GM12878 (cell line): ENCODE data around the gene CWC27. TPM values are rescaled to one million over a fixed set of nuclear protein-coding genes. Genes with fewer than 3 reads are reported as not detected.

Experiments
- ATAC-seq: fragments of 200-7000 bp; cut with Tn5 transposase; 3 replicates; pipeline ENCODE4 v1.9.1; 2020; ENCODE audit warnings: mild to moderate bottlenecking, moderate library complexity
- BruUV-seq: library from RNA; stranded (reverse); fragments of 400-500 nt; replicated peaks from 2 replicates; lab custom pipeline; 2021; lab: Mats Ljungman, UMichigan
- CTCF ChIA-PET: fragments of 300-600 bp; sonication (Branson Sonifier 250); formaldehyde crosslinking; extraction: SDS; loops from one replicate; lab custom pipeline; 2021; ENCODE audit warnings: inconsistent platforms; lab: Yijun Ruan, JAX
- POLR2A ChIA-PET: fragments of 350-600 bp; formaldehyde crosslinking; extraction: SDS; loops from one replicate; lab custom pipeline; 2021; ENCODE audit warnings: inconsistent platforms; lab: Charles Lee
- RAD21 ChIA-PET: fragments of 300-600 bp; sonication (Branson Sonifier 250); formaldehyde crosslinking; loops from one replicate; lab custom pipeline; 2023; ENCODE audit warnings: antibody characterized with exemption; ENCODE audit not compliant: unreplicated experiment; lab: Charles Lee
- SMC1A ChIA-PET: fragments of 300-600 bp; sonication (Branson Sonifier 250); formaldehyde crosslinking; loops from one replicate; lab custom pipeline; 2023; ENCODE audit not compliant: unreplicated experiment, uncharacterized antibody; lab: Charles Lee
- DNase-seq: peaks from one replicate; pipeline ENCODE4 v3.0.0-alpha.2; 2011; ENCODE audit warnings: low read depth, low spot score
- FAIRE-seq: peaks from 3 replicates; lab custom pipeline; 2011; peaks lifted over from hg19 to GRCh38; lab: Jason Lieb, UNC
- H2AFZ ChIP-seq: 2 replicates; pipeline ENCODE4 v1.6.0; 2011; ENCODE audit warnings: low read depth, low read length, control low read depth; ENCODE audit not compliant: control insufficient read depth
- H3K27ac ChIP-seq: 2 replicates; pipeline ENCODE4 v1.5.1; 2011; ENCODE audit warnings: control low read depth; ENCODE audit not compliant: control insufficient read depth, insufficient read depth
- H3K27me3 ChIP-seq, 2 experiments: replicated peaks in 1 of 2; 2 replicates each; pipeline versions ENCODE4 v1.6.0 to v1.6.1; 2011; ENCODE audit warnings: low read length in 1 of 2; ENCODE audit not compliant: control insufficient read depth in 2 of 2, insufficient read depth in 2 of 2
- H3K36me3 ChIP-seq, 2 experiments: 2 replicates each; pipeline ENCODE4 v1.5.1; 2011; ENCODE audit warnings: low read length in 1 of 2; ENCODE audit not compliant: control insufficient read depth in 2 of 2, insufficient read depth in 2 of 2
- H3K4me1 ChIP-seq: 2 replicates; pipeline ENCODE4 v1.6.1; 2011; ENCODE audit warnings: mild to moderate bottlenecking, low read length, moderate library complexity, mixed read lengths; ENCODE audit not compliant: control insufficient read depth, insufficient read depth
- H3K4me2 ChIP-seq: 2 replicates; pipeline ENCODE4 v1.6.0; 2011; ENCODE audit warnings: control low read depth; ENCODE audit not compliant: control insufficient read depth, insufficient read depth
- H3K4me3 ChIP-seq: fragments of 200-600 bp; sonication (generic); 2 replicates; pipeline ENCODE4 v1.5.1; 2016
- H3K79me2 ChIP-seq: 2 replicates; pipeline ENCODE4 v1.6.0; 2011; ENCODE audit warnings: low read length; ENCODE audit not compliant: control insufficient read depth, insufficient read depth
- H3K9ac ChIP-seq: 2 replicates; pipeline ENCODE4 v1.8.0; 2011; ENCODE audit warnings: low read length, control low read depth, mixed read lengths; ENCODE audit not compliant: control insufficient read depth, insufficient read depth
- H3K9me3 ChIP-seq: replicated peaks from 3 replicates; pipeline ENCODE4 v1.5.1; 2011; ENCODE audit warnings: mild to moderate bottlenecking, low read length; ENCODE audit not compliant: control insufficient read depth, insufficient read depth
- H4K20me1 ChIP-seq: 2 replicates; pipeline ENCODE4 v1.6.0; 2011; ENCODE audit not compliant: control insufficient read depth, insufficient read depth
- HDAC6 ChIP-seq: fragments of 200-600 bp; sonication (generic); IDR thresholded peaks from one replicate; pipeline ENCODE4 v1.8.0; 2017; ENCODE audit warnings: antibody characterized with exemption; ENCODE audit not compliant: unreplicated experiment
- JUNB ChIP-seq: IDR thresholded peaks from 2 replicates; pipeline ENCODE4 v1.6.1; 2016; ENCODE audit warnings: antibody characterized with exemption, mild to moderate bottlenecking
- POU2F2 ChIP-seq: IDR thresholded peaks from 3 replicates; pipeline ENCODE4 v1.6.1; 2011; ENCODE audit warnings: low read depth, mild to moderate bottlenecking, low read length, borderline replicate concordance
- RUNX3 ChIP-seq: IDR thresholded peaks from 2 replicates; pipeline ENCODE4 v1.6.1; 2012; ENCODE audit warnings: low read length, inconsistent platforms
- SMAD5 ChIP-seq: IDR thresholded peaks from 2 replicates; pipeline ENCODE4 v1.6.1; 2016; ENCODE audit warnings: antibody characterized with exemption, low read depth
- ZBTB11 ChIP-seq: fragments of 450-650 bp; formaldehyde crosslinking; IDR thresholded peaks from 2 replicates; pipeline ENCODE4 v1.5.0; 2022; ENCODE audit warnings: mild to moderate bottlenecking, missing genetic modification characterization
- WGBS: methylation state at CpG from one replicate; pipeline ENCODE4 v1.1.6; 2016; ENCODE audit warnings: low lambda C conversion rate; ENCODE audit not compliant: insufficient replicate concordance, insufficient coverage; ENCODE audit errors: missing lambda C conversion rate; 5-methylcytosine and 5-hydroxymethylcytosine counted together
- in situ Hi-C: fragments of 300-500 bp; cut with MboI; formaldehyde crosslinking; loops from 9 replicates; pipeline ENCODE4 v1.14.3; 2018; ENCODE audit warnings: mixed read lengths
- intact Hi-C: fragments of 100-400 bp; cut with micrococcal nuclease; formaldehyde crosslinking; loops from one replicate; pipeline ENCODE4 v1.14.2; 2022; ENCODE audit not compliant: unreplicated experiment
- polyA plus RNA-seq, 11 experiments: library from polyadenylated mRNA; depleted of rRNA in 4 of 11; unstranded in 6 of 11; stranded (reverse) in 5 of 11; fragments of >200 nt; fragmentation: Nextera tagmentation in 4 of 11; fragmentation: Illumina TruSeq in 1 of 11; extraction: Ambion mirVana in 4 of 11; extraction: Trizol in 1 of 11; gene quantifications; 1 replicate in 1 of 11; 2 replicates in 10 of 11; pipeline versions ENCODE4 v1.2.1 to v1.2.3, GENCODE V29; 2011 to 2016; ENCODE audit warnings: inconsistent platforms in 2 of 11, missing spikeins in 2 of 11, low read depth in 1 of 11
- total RNA-seq, 4 experiments: library from RNA; depleted of rRNA in 3 of 4; stranded (reverse); fragments of >200 nt in 3 of 4; fragmentation: Illumina TruSeq in 1 of 4; extraction: Trizol in 1 of 4; gene quantifications; 2 replicates each; pipeline versions ENCODE4 v1.2.1 to v1.2.3, GENCODE V29; 2013 to 2021

CWC27 gene
- total and polyA plus RNA-seq, 10 of the 15 experiments (the other 5 are each of a cell fraction or from before 2014, with no cell fraction given), result 21.7 to 61.9 (median 47.0) TPM

GRCh38 chr5:65050826-65051498 is 282.2 kb downstream of the CWC27 start:
- no peak overlapping the region for H3K4me2 ChIP-seq
- no peaks in the 10 kb centered on the region for H4K20me1 ChIP-seq
- no TSS peak for BruUV-seq
- ATAC-seq (no peak), DNase-seq (no peak), FAIRE-seq (peak; percentile 77)
- WGBS, result 72% methylated on average over 5 of the region's 5 CpGs
- in situ Hi-C loops, result loop anchor here (25.0 kb wide), 1 partner anchor 864 kb away; no protein-coding TSS in a partner anchor
- TF ChIP-seq HDAC6, result no peak
- H3K27ac ChIP-seq, result peak overlapping the region; percentile 87; the same call in 1 of the 2 replicates
- CTCF ChIA-PET, result interaction anchor here (1.6 to 6.7 kb wide), 6 partner anchors 10 to 432 kb away, joined by 3 to 67 read pairs (median 5); partner anchors contain the start of gene ADAMTS6
- H3K36me3 ChIP-seq, result no peaks in the 10 kb centered on the region
- POLR2A ChIA-PET, result interaction anchor here (1.6 to 5.8 kb wide), 4 partner anchors 10 to 18 kb away, joined by 6 to 52 read pairs (median 22); no protein-coding TSS in a partner anchor
- RAD21 ChIA-PET, result interaction anchor here (9.2 to 11.2 kb wide), 2 partner anchors 9 to 19 kb away, joined by 123 read pairs; no protein-coding TSS in a partner anchor
- H3K27me3 ChIP-seq, result no peaks in the 10 kb centered on the region
- H3K79me2 ChIP-seq, result no peaks in the 10 kb centered on the region
- peaks cover 6% of the 10 kb centered on the region; the same call in 2 of the 3 replicates for H3K9me3 ChIP-seq
- SMC1A ChIA-PET, result interaction anchor here (1.1 to 20.8 kb wide), 4 partner anchors 14 to 53 kb away, joined by 3 to 614 read pairs (median 69); no protein-coding TSS in a partner anchor
- no peak overlapping the region for H3K4me3 ChIP-seq
- no peak overlapping the region for H3K9ac ChIP-seq
- intact Hi-C loops, result no loop called here
- H2AFZ ChIP-seq, result peak overlapping the region; percentile 12; the same call in 1 of the 2 replicates
- peaks cover 37% of the 10 kb centered on the region for H3K4me1 ChIP-seq

- Histone ChIP-seq H2AFZ (no peak overlapping the region), H3K9ac (no peak overlapping the region), H3K27me3 (no peaks in the 10 kb centered on the region), H3K79me2 (no peaks in the 10 kb centered on the region), H3K27ac (no peak overlapping the region), H3K4me3 (no peak overlapping the region), H3K9me3 (peaks cover 10% of the 10 kb centered on the region; the same call in 2 of the 3 replicates), H3K4me1 (peaks cover 29% of the 10 kb centered on the region), H3K4me2 (no peak overlapping the region), H4K20me1 (no peaks in the 10 kb centered on the region), H3K36me3 (no peaks in the 10 kb centered on the region)
- no peak for TF ChIP-seq POU2F2
- no peak for TF ChIP-seq SMAD5
- TF ChIP-seq JUNB, result no peak
- TF ChIP-seq ZBTB11 (CRISPR knock-in tag), result no peak
- 0 out of 2 replicates have a peak, but pooled peaks have one; percentile 3 for TF ChIP-seq RUNX3
- FAIRE-seq, result no peak
- ChIA-PET RAD21 (interaction anchor here (6.8 kb wide), 1 partner anchor 14 kb away, joined by 60 read pairs; no protein-coding TSS in a partner anchor), POLR2A (no interaction called here), CTCF (interaction anchor here (0.9 to 1.4 kb wide), 3 partner anchors 10 to 22 kb away, joined by 3 read pairs; no protein-coding TSS in a partner anchor), SMC1A (interaction anchor here (0.9 to 25.4 kb wide), 4 partner anchors 13 to 81 kb away, joined by 3 to 614 read pairs (median 64); no protein-coding TSS in a partner anchor)
- ATAC-seq, result no peak
- in situ Hi-C loops, result loop anchor here (25.0 kb wide), 1 partner anchor 869 kb away; no protein-coding TSS in a partner anchor
- 100% methylated on average over 1 of the region's 1 CpG for WGBS
- DNase-seq, result no peak
- intact Hi-C loops, result no loop called here
- no TSS peak for BruUV-seq
Measured at GRCh38 chr5:65055938-65056337, 287.2 kb downstream of the CWC27 start.
